Measurements from ENCODE around the gene TFPI. TPM values are rescaled to one million over a fixed set of nuclear protein-coding genes. Genes with fewer than 3 reads are reported as not detected.

Gene TFPI
- total RNA-seq, 4 donors from 2014 or later: 42.6 to 141 (median 66.1) TPM

DNA sequence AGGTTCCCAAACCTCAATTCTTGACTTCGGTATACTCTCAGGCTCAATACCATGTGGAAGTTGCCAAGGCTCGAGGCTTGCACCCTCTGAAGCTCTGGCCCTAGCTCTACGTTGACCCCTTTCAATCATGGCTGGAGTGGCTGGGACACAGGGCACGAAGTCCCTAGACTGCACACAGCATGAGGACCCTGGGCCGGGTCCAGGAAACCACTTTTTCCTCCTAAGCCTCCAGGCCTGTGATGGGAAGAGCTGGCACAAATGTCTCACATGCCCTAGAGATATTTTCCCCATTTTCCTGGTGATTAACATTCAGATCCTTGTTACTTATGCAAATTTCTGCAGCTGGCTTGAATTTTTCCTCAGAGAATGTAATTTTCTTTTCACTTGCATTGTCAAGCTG, 61.1 kb downstream of the TFPI start:
- TF ChIP-seq POLR2A (IDR thresholded peaks at IDR 0.05) (no peak), POLR2AphosphoS5 (IDR thresholded peaks at IDR 0.05) (no peak), EP300 (IDR thresholded peaks at IDR 0.05) (no peak)
- TF ChIP-seq, protein P1, sequence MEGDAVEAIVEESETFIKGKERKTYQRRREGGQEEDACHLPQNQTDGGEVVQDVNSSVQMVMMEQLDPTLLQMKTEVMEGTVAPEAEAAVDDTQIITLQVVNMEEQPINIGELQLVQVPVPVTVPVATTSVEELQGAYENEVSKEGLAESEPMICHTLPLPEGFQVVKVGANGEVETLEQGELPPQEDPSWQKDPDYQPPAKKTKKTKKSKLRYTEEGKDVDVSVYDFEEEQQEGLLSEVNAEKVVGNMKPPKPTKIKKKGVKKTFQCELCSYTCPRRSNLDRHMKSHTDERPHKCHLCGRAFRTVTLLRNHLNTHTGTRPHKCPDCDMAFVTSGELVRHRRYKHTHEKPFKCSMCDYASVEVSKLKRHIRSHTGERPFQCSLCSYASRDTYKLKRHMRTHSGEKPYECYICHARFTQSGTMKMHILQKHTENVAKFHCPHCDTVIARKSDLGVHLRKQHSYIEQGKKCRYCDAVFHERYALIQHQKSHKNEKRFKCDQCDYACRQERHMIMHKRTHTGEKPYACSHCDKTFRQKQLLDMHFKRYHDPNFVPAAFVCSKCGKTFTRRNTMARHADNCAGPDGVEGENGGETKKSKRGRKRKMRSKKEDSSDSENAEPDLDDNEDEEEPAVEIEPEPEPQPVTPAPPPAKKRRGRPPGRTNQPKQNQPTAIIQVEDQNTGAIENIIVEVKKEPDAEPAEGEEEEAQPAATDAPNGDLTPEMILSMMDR (IDR thresholded peaks at IDR 0.05): no peak

GRCh38 chr2:187486241-187486640, 68.0 kb downstream of the TFPI start:
- no peaks in the 10 kb centered on the region for H3K27me3 ChIP-seq
- no peak for ATAC-seq
- H3K27ac ChIP-seq: no peak overlapping the region
- TF ChIP-seq POLR2AphosphoS5 (IDR thresholded peaks at IDR 0.05) (no peak), EP300 (IDR thresholded peaks at IDR 0.05) (no peak), POLR2A (IDR thresholded peaks at IDR 0.05) (no peak)
- TF ChIP-seq, protein P1 (IDR thresholded peaks at IDR 0.05): no peak
- H3K4me3 ChIP-seq: no peak overlapping the region
- peaks cover 0 to 5% of the 10 kb centered on the region in 2 donors for H3K36me3 ChIP-seq
- no peaks in the 10 kb centered on the region for H3K9me3 ChIP-seq
- H3K4me1 ChIP-seq: peaks cover 0 to 4% (median 0%) of the 10 kb centered on the region in 3 donors

More for the DNA sequence above, 61.1 kb downstream of the TFPI start:
- H3K4me3 ChIP-seq: no peak overlapping the region
- no peaks in the 10 kb centered on the region for H3K27me3 ChIP-seq
- peaks cover 0 to 4% (median 0%) of the 10 kb centered on the region in 3 donors for H3K4me1 ChIP-seq
- no peak for ATAC-seq
- H3K27ac ChIP-seq: no peak overlapping the region
- 64 to 98% methylated on average over 3 to 5 of the region's 5 CpGs for WGBS, 2 donors (ENCODE audit: low coverage in 1 of 2)
- H3K9me3 ChIP-seq: peaks cover 0 to 6% (median 0%) of the 10 kb centered on the region in 3 donors
- peaks cover 0 to 4% of the 10 kb centered on the region in 2 donors for H3K36me3 ChIP-seq

DNA sequence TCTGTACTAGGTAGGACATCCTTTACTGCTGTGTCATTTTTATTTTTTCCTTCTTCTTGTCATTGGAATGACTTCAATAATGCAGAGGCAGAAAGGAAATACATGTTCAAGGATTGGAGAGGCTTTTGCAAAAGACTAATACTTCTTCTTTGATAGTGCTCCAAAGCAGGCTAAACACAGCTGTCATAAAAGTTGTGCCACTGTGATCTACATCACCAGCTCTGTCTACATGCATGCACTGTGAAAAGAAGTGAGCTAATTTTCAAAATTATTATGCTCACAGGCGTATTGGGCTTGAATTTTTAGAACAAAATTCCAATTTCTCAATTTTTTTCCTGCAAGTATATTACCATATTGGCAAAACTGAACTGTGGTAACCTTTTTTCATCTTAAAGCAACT, 68.7 kb downstream of the TFPI start:
- H3K27me3 ChIP-seq: no peaks in the 10 kb centered on the region
- TF ChIP-seq POLR2AphosphoS5 (IDR thresholded peaks at IDR 0.05): no peak
- WGBS, 2 donors (ENCODE audit: low coverage in 1 of 2): 82 to 100% methylated on average over 1 of the region's 1 CpG
- H3K27ac ChIP-seq: no peak overlapping the region
- peaks cover 0 to 5% of the 10 kb centered on the region in 2 donors for H3K36me3 ChIP-seq
- no peak for ATAC-seq
- H3K9me3 ChIP-seq: no peaks in the 10 kb centered on the region
- H3K4me1 ChIP-seq: peaks cover 0 to 4% (median 0%) of the 10 kb centered on the region in 3 donors
- no peak overlapping the region for H3K4me3 ChIP-seq

DNA sequence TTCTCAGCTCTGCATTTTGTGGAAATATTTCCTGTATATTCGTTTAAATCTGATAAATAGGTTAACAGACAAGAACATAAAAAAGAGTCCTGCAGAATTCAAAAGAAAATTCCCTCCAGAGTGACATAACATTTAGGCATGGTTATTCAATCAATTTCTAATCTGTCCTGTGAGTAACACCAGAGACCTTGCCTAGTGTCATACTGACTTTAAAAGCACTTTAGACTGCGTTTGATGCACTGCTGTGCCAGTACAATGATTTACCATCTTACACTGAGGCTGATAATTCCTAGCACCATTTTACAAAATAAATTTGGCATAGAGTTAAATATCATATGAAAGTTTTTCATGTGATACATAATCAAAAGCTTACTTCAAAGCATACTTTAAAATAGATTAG, 70.7 kb downstream of the TFPI start:
- Histone ChIP-seq H3K36me3 (peaks cover 0 to 9% of the 10 kb centered on the region in 2 donors), H3K9me3 (no peaks in the 10 kb centered on the region), H3K4me1 (no peaks in the 10 kb centered on the region), H3K27me3 (no peaks in the 10 kb centered on the region), H3K4me3 (no peak overlapping the region), H3K27ac (no peak overlapping the region)
- TF ChIP-seq, protein P1 (IDR thresholded peaks at IDR 0.05): no peak
- TF ChIP-seq EP300 (IDR thresholded peaks at IDR 0.05) (no peak), POLR2AphosphoS5 (IDR thresholded peaks at IDR 0.05) (no peak), POLR2A (IDR thresholded peaks at IDR 0.05) (no peak)
- 16 to 75% methylated on average over 1 to 2 of the region's 2 CpGs for WGBS, 2 donors (ENCODE audit: low coverage in 1 of 2)
- ATAC-seq: no peak

GRCh38 chr2:187482796-187483195, 71.4 kb downstream of the TFPI start:
- H3K27me3 ChIP-seq: no peaks in the 10 kb centered on the region
- no peak for TF ChIP-seq EP300 (IDR thresholded peaks at IDR 0.05)
- no peak for TF ChIP-seq POLR2AphosphoS5 (IDR thresholded peaks at IDR 0.05)
- no peak for TF ChIP-seq POLR2A (IDR thresholded peaks at IDR 0.05)
- TF ChIP-seq, protein P1 (IDR thresholded peaks at IDR 0.05): no peak
- no peak for ATAC-seq
- no peaks in the 10 kb centered on the region for H3K9me3 ChIP-seq
- no peak overlapping the region for H3K4me3 ChIP-seq
- 66 to 73% methylated on average over 5 of the region's 5 CpGs for WGBS, 2 donors (ENCODE audit: low coverage in 1 of 2)
- H3K4me1 ChIP-seq: no peaks in the 10 kb centered on the region
- no peak overlapping the region for H3K27ac ChIP-seq
- peaks cover 0 to 14% of the 10 kb centered on the region in 2 donors for H3K36me3 ChIP-seq
